ENCODE measurements around the gene CACNG7. TPM values are rescaled to one million over a fixed set of nuclear protein-coding genes. Genes with fewer than 3 reads are reported as not detected.

Gene CACNG7
- total RNA-seq, 2 experiments from 2014 or later = not detected

DNA sequence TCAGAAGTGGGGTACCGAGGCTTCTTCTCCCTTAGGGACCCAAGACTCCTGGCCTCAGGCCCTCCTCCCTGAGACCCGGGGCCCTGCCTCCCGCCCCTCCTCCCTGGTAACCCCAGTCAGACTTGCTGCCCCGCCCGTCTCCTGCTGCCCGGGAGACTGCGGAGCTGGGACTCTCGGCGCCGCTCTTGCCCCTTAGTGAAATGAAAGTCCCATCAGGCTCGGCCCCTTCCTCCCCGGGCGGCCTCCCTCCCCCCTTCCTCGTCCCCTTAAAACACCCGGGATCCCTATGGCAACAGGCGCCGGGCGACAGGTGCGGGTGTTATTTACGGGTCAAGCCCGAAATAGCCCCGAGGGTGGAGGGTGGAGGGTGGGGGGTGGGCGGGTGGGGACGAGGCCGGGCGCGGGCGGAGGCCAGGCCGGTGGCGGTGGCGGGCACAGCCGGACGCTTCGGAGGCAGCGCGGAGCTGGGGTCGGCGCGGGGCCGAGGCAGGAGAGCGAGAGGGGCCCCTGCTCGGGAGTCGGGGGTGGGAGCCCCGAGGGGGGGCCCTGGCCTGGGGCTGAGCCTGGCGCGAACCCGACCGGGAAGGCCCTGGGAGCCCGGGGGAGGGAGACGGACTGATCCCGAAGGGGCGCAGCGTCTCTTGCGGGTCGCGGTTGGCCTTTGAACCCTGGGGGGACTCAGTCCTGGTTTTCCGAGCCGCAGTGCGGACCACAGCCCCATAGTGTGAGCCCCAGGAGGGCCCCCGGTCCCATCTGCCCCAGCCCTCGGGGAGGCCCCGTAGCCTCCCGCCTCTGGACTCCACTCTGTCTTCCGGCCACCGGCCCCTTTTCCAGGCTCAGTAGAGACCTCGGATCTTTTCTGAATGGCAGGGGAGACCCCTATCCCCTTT is 82.4 kb downstream of the CACNG7 start, which contains the start of gene CACNG6:
Gene CACNG6 (plus strand): TSS at position 414 of the 890 bp plus-strand sequence. CDS start 1,241 bp downstream, outside the sequence.
- Mint-ChIP-seq H3K4me3 (no peak within 1 kb of the TSS), H3K27me3 (peaks cover 39% of the 10 kb centered on the region), H3K36me3 (ENCODE audit: low read depth) (no peaks in the 10 kb centered on the region), H3K9me3 (no peaks in the 10 kb centered on the region), H3K4me1 (no peaks in the 10 kb centered on the region), H3K27ac (no peak within 1 kb of the TSS)
- no peak for DNase-seq
- ChIA-PET CTCF (no interaction called here), POLR2A (no interaction called here)

DNA sequence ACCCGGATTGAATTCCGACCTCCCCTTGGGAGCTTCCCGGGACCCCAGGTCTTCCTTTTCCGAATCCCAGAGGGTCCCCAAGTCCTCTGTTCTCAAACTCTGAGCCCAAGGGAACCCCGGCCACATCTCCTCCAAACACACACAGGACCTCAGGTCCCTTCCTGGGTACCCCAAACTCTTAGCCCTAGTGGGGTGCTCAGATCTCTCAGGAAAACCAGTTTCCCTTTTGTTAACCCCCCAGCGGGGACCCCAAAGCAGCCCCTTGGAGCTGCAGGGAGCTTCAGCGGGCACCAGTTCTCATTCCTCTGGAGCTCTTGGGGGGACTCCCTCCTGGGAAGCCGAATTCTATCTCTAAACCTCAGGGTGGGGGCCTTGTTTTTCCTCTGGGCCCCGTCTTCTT is 83.1 kb downstream of the CACNG7 start:
- H3K4me1 Mint-ChIP-seq = no peaks in the 10 kb centered on the region
- H3K36me3 Mint-ChIP-seq (ENCODE audit: low read depth) = no peaks in the 10 kb centered on the region
- DNase-seq = no peak
- ChIA-PET CTCF (no interaction called here), POLR2A (no interaction called here)
- no peaks in the 10 kb centered on the region for H3K9me3 Mint-ChIP-seq
- no peak overlapping the region for H3K4me3 Mint-ChIP-seq
- peaks cover 40% of the 10 kb centered on the region for H3K27me3 Mint-ChIP-seq
- H3K27ac Mint-ChIP-seq = no peak overlapping the region

DNA sequence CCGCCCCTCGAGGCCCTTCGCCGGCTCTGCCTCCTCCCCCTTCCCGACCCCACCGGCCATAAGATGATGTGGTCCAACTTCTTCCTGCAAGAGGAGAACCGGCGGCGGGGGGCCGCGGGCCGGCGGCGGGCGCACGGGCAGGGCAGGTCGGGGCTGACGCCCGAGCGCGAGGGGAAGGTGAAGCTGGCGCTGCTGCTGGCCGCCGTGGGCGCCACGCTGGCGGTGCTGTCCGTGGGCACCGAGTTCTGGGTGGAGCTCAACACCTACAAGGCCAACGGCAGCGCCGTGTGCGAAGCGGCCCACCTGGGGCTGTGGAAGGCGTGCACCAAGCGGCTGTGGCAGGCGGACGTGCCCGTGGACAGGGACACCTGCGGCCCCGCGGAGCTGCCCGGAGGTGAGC is 83.7 kb downstream of the CACNG7 start:
- H3K4me3 Mint-ChIP-seq = no peak overlapping the region
- POLR2A ChIA-PET = no interaction called here
- no peaks in the 10 kb centered on the region for H3K36me3 Mint-ChIP-seq (ENCODE audit: low read depth)
- H3K27ac Mint-ChIP-seq = no peak overlapping the region
- H3K27me3 Mint-ChIP-seq = peaks cover 42% of the 10 kb centered on the region
- no peaks in the 10 kb centered on the region for H3K9me3 Mint-ChIP-seq
- H3K4me1 Mint-ChIP-seq = no peaks in the 10 kb centered on the region
- CTCF ChIA-PET = no interaction called here
- DNase-seq = no peak

DNA sequence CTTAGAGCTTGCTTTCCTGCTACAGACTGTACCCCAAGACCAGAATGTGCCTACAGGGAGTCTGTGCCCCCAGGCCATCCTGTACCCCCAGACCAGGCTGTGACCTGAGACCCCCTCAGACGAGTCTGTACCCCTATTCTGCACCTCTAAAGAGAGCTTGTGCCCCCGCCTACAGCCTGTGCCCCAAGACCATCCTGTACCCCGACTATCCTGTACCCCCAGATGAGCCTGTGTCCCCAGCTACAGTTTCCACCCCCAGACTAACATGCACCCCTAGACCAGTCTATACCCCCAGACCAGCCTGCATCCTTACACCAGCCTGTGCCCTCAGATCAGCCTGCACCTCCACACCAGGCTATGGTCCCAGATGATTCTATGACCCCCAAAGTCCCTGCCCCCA is 84.4 kb downstream of the CACNG7 start:
- Mint-ChIP-seq H3K27ac (no peak overlapping the region), H3K27me3 (peaks cover 42% of the 10 kb centered on the region), H3K36me3 (ENCODE audit: low read depth) (no peaks in the 10 kb centered on the region), H3K4me1 (no peaks in the 10 kb centered on the region), H3K9me3 (no peaks in the 10 kb centered on the region), H3K4me3 (no peak overlapping the region)
- POLR2A ChIA-PET = no interaction called here
- CTCF ChIA-PET = no interaction called here
- no peak for DNase-seq

Other genes with a start within 250 kb of the CACNG7 start
- not detected for gene NLRP12, start 85.0 kb upstream of the CACNG7 start, total RNA-seq
- 100 to 1,000 TPM; 107 to 122 TPM for gene MYADM, start 41.4 kb upstream of the CACNG7 start, total RNA-seq
- gene PRKCG, start 27.1 kb upstream of the CACNG7 start, total RNA-seq = under 1 TPM; 0.40 to 0.45 TPM
- gene CACNG8, start 53.7 kb downstream of the CACNG7 start, total RNA-seq = not detected
- gene CACNG6, start 82.4 kb downstream of the CACNG7 start, total RNA-seq = not detected
- gene VSTM1, start 154.6 kb downstream of the CACNG7 start, total RNA-seq = not detected
- not detected for gene TARM1, start 172.1 kb downstream of the CACNG7 start, total RNA-seq
- gene OSCAR, start 191.5 kb downstream of the CACNG7 start, total RNA-seq = under 1 TPM; 0.15 to 0.32 TPM
- 100 to 1,000 TPM; 128 to 148 TPM for gene NDUFA3, start 193.6 kb downstream of the CACNG7 start, total RNA-seq
- 10 to 100 TPM; 39.5 to 42.4 TPM for gene TFPT, start 206.4 kb downstream of the CACNG7 start, total RNA-seq
- 10 to 100 TPM; 74.1 to 83.8 TPM for gene PRPF31, start 206.5 kb downstream of the CACNG7 start, total RNA-seq
- gene CNOT3, start 228.5 kb downstream of the CACNG7 start, total RNA-seq = 10 to 100 TPM; 63.7 to 64.8 TPM